Activated CD4-positive, alpha-beta T cell treated with anti-CD3 and anti-CD28 coated beads, Interleukin-2, amount 10 ng/mL, durations not matched to agents 7 days and 5 days (primary cell): ENCODE results near the gene MAPK6. TPM values are rescaled to one million over a fixed set of nuclear protein-coding genes. Genes with fewer than 3 reads are reported as not detected.
"Not testable (repeated sequence)": the region's sequence is repeated elsewhere in the genome, so short reads cannot be mapped to it uniquely, and the experiment has no call there.

Source experiments
- CTCF ChIA-PET: fragments of 350-600 bp; sonication (Branson Sonifier 250); formaldehyde crosslinking; loops from one replicate; lab custom pipeline; 2021; ENCODE audit warnings: antibody characterized with exemption; lab: Charles Lee
- POLR2A ChIA-PET: fragments of 350-600 bp; sonication (Branson Sonifier 250); formaldehyde crosslinking; loops from one replicate; lab custom pipeline; 2021; ENCODE audit warnings: antibody characterized with exemption; lab: Charles Lee
- DNase-seq: peaks from one replicate; pipeline ENCODE4 v3.0.0-alpha.2; 2020
- H3K27ac Mint-ChIP-seq: one replicate; pipeline ENCODE4 v1.8.0; 2021; ENCODE audit warnings: mild to moderate bottlenecking, moderate library complexity, mixed read lengths
- H3K27me3 Mint-ChIP-seq: one replicate; pipeline ENCODE4 v1.8.0; 2021; ENCODE audit warnings: mixed read lengths
- H3K36me3 Mint-ChIP-seq: one replicate; pipeline ENCODE4 v1.8.0; 2021; ENCODE audit warnings: low read depth, mixed read lengths
- H3K4me1 Mint-ChIP-seq: one replicate; pipeline ENCODE4 v1.8.0; 2021; ENCODE audit warnings: mixed read lengths
- H3K4me3 Mint-ChIP-seq: one replicate; pipeline ENCODE4 v1.8.0; 2021; ENCODE audit warnings: mild to moderate bottlenecking, moderate library complexity, mixed read lengths
- H3K9me3 Mint-ChIP-seq: one replicate; pipeline ENCODE4 v1.8.0; 2021; ENCODE audit warnings: mixed read lengths
- total RNA-seq, 2 experiments: library from RNA; stranded (reverse); gene quantifications; one replicate each; pipeline ENCODE4 v1.2.3, GENCODE V29; 2021

MAPK6 gene
- total RNA-seq, 2 experiments from 2014 or later = 23.4 to 25.4 TPM

GRCh38 chr15:52031556-52031955 lies 12.5 kb downstream of the MAPK6 start:
- Mint-ChIP-seq H3K27ac (no peak overlapping the region), H3K27me3 (no peaks in the 10 kb centered on the region), H3K4me3 (no peak overlapping the region), H3K36me3 (peaks cover 50% of the 10 kb centered on the region), H3K4me1 (peaks cover 24% of the 10 kb centered on the region), H3K9me3 (peaks cover 14% of the 10 kb centered on the region)
- ChIA-PET CTCF (interaction anchor here (0.5 to 0.6 kb wide), 2 partner anchors 12 to 313 kb away, joined by 3 to 4 read pairs; no protein-coding TSS in a partner anchor), POLR2A (no interaction called here)
- no peak for DNase-seq

GRCh38 chr15:52037889-52038505 lies 19.0 kb downstream of the MAPK6 start:
- no peak for DNase-seq
- Mint-ChIP-seq H3K9me3 (peaks cover 13% of the 10 kb centered on the region), H3K4me1 (peaks cover 33% of the 10 kb centered on the region), H3K27ac (no peak overlapping the region), H3K4me3 (no peak overlapping the region), H3K36me3 (peaks cover 36% of the 10 kb centered on the region), H3K27me3 (no peaks in the 10 kb centered on the region)
- ChIA-PET POLR2A (no interaction called here), CTCF (interaction anchor here (0.6 to 1.4 kb wide), 2 partner anchors 8 to 10 kb away, joined by 4 to 5 read pairs; no protein-coding TSS in a partner anchor)

- CTCF ChIA-PET = interaction anchor here (1.1 to 1.3 kb wide), 3 partner anchors 10 to 38 kb away, joined by 3 read pairs; no protein-coding TSS in a partner anchor
- no peak for DNase-seq
- Mint-ChIP-seq H3K4me3 (no peak overlapping the region), H3K27me3 (no peaks in the 10 kb centered on the region), H3K27ac (no peak overlapping the region), H3K36me3 (peaks cover 19% of the 10 kb centered on the region), H3K4me1 (peaks cover 34% of the 10 kb centered on the region), H3K9me3 (no peaks in the 10 kb centered on the region)
- POLR2A ChIA-PET = interaction anchor here (0.5 kb wide), 1 partner anchor 186 kb away, joined by 5 read pairs; no protein-coding TSS in a partner anchor
Observed at GRCh38 chr15:52039925-52040781, 21.1 kb downstream of the MAPK6 start.

- no peaks in the 10 kb centered on the region for H3K27me3 Mint-ChIP-seq
- peaks cover 28% of the 10 kb centered on the region for H3K36me3 Mint-ChIP-seq
- H3K9me3 Mint-ChIP-seq = no peaks in the 10 kb centered on the region
- DNase-seq = no peak
- no peak overlapping the region for H3K4me3 Mint-ChIP-seq
- CTCF ChIA-PET = interaction anchor here (0.7 kb wide), 1 partner anchor 386 kb away, joined by 3 read pairs; no protein-coding TSS in a partner anchor
- H3K4me1 Mint-ChIP-seq = peaks cover 52% of the 10 kb centered on the region
- no peak overlapping the region for H3K27ac Mint-ChIP-seq
- POLR2A ChIA-PET = no interaction called here
Observed at GRCh38 chr15:52042051-52042851, 23.2 kb downstream of the MAPK6 start.

- POLR2A ChIA-PET, H3K9me3 Mint-ChIP-seq, H3K27me3 Mint-ChIP-seq: not testable (repeated sequence)
- H3K36me3 Mint-ChIP-seq = peaks cover 46% of the 10 kb centered on the region
- DNase-seq = peak; percentile 72
- peaks cover 43% of the 10 kb centered on the region for H3K4me1 Mint-ChIP-seq
- H3K4me3 Mint-ChIP-seq = peak overlapping the region; percentile 58
- CTCF ChIA-PET = interaction anchor here (0.9 to 1.4 kb wide), 8 partner anchors 9 to 33 kb away, joined by 3 to 8 read pairs (median 4); no protein-coding TSS in a partner anchor
- H3K27ac Mint-ChIP-seq = peak overlapping the region; percentile 94
Observed at GRCh38 chr15:52045795-52046298, 26.8 kb downstream of the MAPK6 start.

GRCh38 chr15:52046552-52046951 lies 27.5 kb downstream of the MAPK6 start:
- H3K36me3 Mint-ChIP-seq = peaks cover 39% of the 10 kb centered on the region
- H3K9me3 Mint-ChIP-seq, H3K27me3 Mint-ChIP-seq, H3K4me3 Mint-ChIP-seq, POLR2A ChIA-PET, DNase-seq: not testable (repeated sequence)
- peaks cover 41% of the 10 kb centered on the region for H3K4me1 Mint-ChIP-seq
- CTCF ChIA-PET = interaction anchor here (1.0 to 1.4 kb wide), 6 partner anchors 10 to 32 kb away, joined by 3 to 8 read pairs (median 4); no protein-coding TSS in a partner anchor
- H3K27ac Mint-ChIP-seq = peak overlapping the region; percentile 94

GRCh38 chr15:52050416-52050815 lies 31.4 kb downstream of the MAPK6 start:
- H3K36me3 Mint-ChIP-seq = peaks cover 41% of the 10 kb centered on the region
- ChIA-PET POLR2A (no interaction called here), CTCF (no interaction called here)
- H3K4me3 Mint-ChIP-seq = no peak overlapping the region
- no peak for DNase-seq
- H3K4me1 Mint-ChIP-seq = peaks cover 20% of the 10 kb centered on the region
- no peaks in the 10 kb centered on the region for H3K27me3 Mint-ChIP-seq
- H3K9me3 Mint-ChIP-seq = no peaks in the 10 kb centered on the region
- no peak overlapping the region for H3K27ac Mint-ChIP-seq

- DNase-seq = no peak
- CTCF ChIA-PET = interaction anchor here (0.6 to 1.1 kb wide), 4 partner anchors 20 to 621 kb away, joined by 3 to 4 read pairs (median 3); no protein-coding TSS in a partner anchor
- peaks cover 4% of the 10 kb centered on the region for H3K4me1 Mint-ChIP-seq
- no peaks in the 10 kb centered on the region for H3K9me3 Mint-ChIP-seq
- H3K4me3 Mint-ChIP-seq = no peak overlapping the region
- POLR2A ChIA-PET = no interaction called here
- H3K27ac Mint-ChIP-seq = no peak overlapping the region
- H3K36me3 Mint-ChIP-seq = peaks cover 32% of the 10 kb centered on the region
- H3K27me3 Mint-ChIP-seq = no peaks in the 10 kb centered on the region
Observed at GRCh38 chr15:52052066-52052935, 33.3 kb downstream of the MAPK6 start.

- DNase-seq = no peak
- Mint-ChIP-seq H3K36me3 (peaks cover 26% of the 10 kb centered on the region), H3K4me1 (no peaks in the 10 kb centered on the region), H3K9me3 (no peaks in the 10 kb centered on the region), H3K27me3 (no peaks in the 10 kb centered on the region), H3K27ac (no peak overlapping the region), H3K4me3 (no peak overlapping the region)
- ChIA-PET POLR2A (no interaction called here), CTCF (interaction anchor here (0.6 to 1.0 kb wide), 2 partner anchors 35 to 83 kb away, joined by 3 read pairs; partner anchors contain the start of gene LEO1)
Observed at GRCh38 chr15:52054381-52054780, 35.4 kb downstream of the MAPK6 start.

GRCh38 chr15:52054858-52055257 lies 35.8 kb downstream of the MAPK6 start:
- CTCF ChIA-PET = interaction anchor here (0.6 to 1.0 kb wide), 2 partner anchors 34 to 84 kb away, joined by 3 read pairs; partner anchors contain the start of gene LEO1

GRCh38 chr15:52056001-52056400 lies 37.0 kb downstream of the MAPK6 start:
- peaks cover 23% of the 10 kb centered on the region for H3K36me3 Mint-ChIP-seq
- no peak overlapping the region for H3K4me3 Mint-ChIP-seq
- ChIA-PET POLR2A (no interaction called here), CTCF (interaction anchor here (1.7 kb wide), 1 partner anchor 8 kb away, joined by 4 read pairs; no protein-coding TSS in a partner anchor)
- H3K27me3 Mint-ChIP-seq = no peaks in the 10 kb centered on the region
- no peaks in the 10 kb centered on the region for H3K4me1 Mint-ChIP-seq
- DNase-seq = no peak
- H3K9me3 Mint-ChIP-seq = no peaks in the 10 kb centered on the region
- no peak overlapping the region for H3K27ac Mint-ChIP-seq

More at GRCh38 chr15:52054858-52055257, 35.8 kb downstream of the MAPK6 start:
- H3K36me3 Mint-ChIP-seq = peaks cover 25% of the 10 kb centered on the region
- POLR2A ChIA-PET, H3K4me3 Mint-ChIP-seq, H3K27ac Mint-ChIP-seq, DNase-seq, H3K4me1 Mint-ChIP-seq, H3K9me3 Mint-ChIP-seq, H3K27me3 Mint-ChIP-seq: not testable (repeated sequence)
